HepG2 (cell line): ENCODE data around the gene SLC7A10. TPM values are rescaled to one million over a fixed set of nuclear protein-coding genes. Genes with fewer than 3 reads are reported as not detected.

Experiments used
- AHR ChIP-seq: IDR thresholded peaks from 2 replicates; pipeline ENCODE4 v1.6.1; 2018; ENCODE audit warnings: missing genetic modification reagents, missing compliant biosample characterization
- ASH2L ChIP-seq: fragments of 300-600, 200-600 bp; sonication (generic); IDR thresholded peaks from 2 replicates; pipeline ENCODE4 v1.7.0; 2017; ENCODE audit warnings: low read depth, mild to moderate bottlenecking, moderate library complexity, mixed read lengths, low read length; ENCODE audit not compliant: insufficient read length
- CBFB ChIP-seq: sonication (generic); formaldehyde crosslinking; IDR thresholded peaks from 2 replicates; pipeline ENCODE4 v1.4.0; 2020; ENCODE audit warnings: missing genetic modification reagents
- CSRNP1 ChIP-seq: sonication (generic); formaldehyde crosslinking; IDR thresholded peaks from 2 replicates; pipeline ENCODE4 v1.8.1; 2023; ENCODE audit warnings: mild to moderate bottlenecking, missing genetic modification reagents
- E2F2 ChIP-seq: sonication (generic); formaldehyde crosslinking; IDR thresholded peaks from 2 replicates; pipeline ENCODE4 v1.4.0; 2020; ENCODE audit warnings: missing genetic modification reagents, borderline replicate concordance
- ETS1 ChIP-seq: sonication (generic); formaldehyde crosslinking; IDR thresholded peaks from 2 replicates; pipeline ENCODE4 v1.4.0; 2020; ENCODE audit warnings: missing genetic modification reagents
- KLF15 ChIP-seq: sonication (generic); formaldehyde crosslinking; IDR thresholded peaks from 2 replicates; pipeline ENCODE4 v1.8.1; 2023; ENCODE audit warnings: borderline replicate concordance, mild to moderate bottlenecking, inconsistent platforms, missing genetic modification reagents, mixed read lengths
- MAFF ChIP-seq: IDR thresholded peaks from 2 replicates; pipeline ENCODE4 v1.6.1; 2011; ENCODE audit warnings: low read depth, low read length, improper control_type of control experiment
- MED1 ChIP-seq: sonication (generic); formaldehyde crosslinking; IDR thresholded peaks from 2 replicates; pipeline ENCODE4 v1.4.0; 2020; ENCODE audit warnings: missing genetic modification reagents
- RNF219 ChIP-seq: sonication (generic); formaldehyde crosslinking; IDR thresholded peaks from 2 replicates; pipeline ENCODE4 v1.5.0; 2020; ENCODE audit warnings: mild to moderate bottlenecking, missing genetic modification reagents
- RXRA ChIP-seq: sonication (generic); formaldehyde crosslinking; IDR thresholded peaks from 2 replicates; pipeline ENCODE4 v1.5.1; 2020; ENCODE audit warnings: missing genetic modification reagents
- SMAD3 ChIP-seq: sonication (generic); formaldehyde crosslinking; IDR thresholded peaks from 2 replicates; pipeline ENCODE4 v1.4.0; 2020; ENCODE audit warnings: missing genetic modification reagents
- SOX6 ChIP-seq, 2 experiments: fragments of 450-650 bp in 1 of 2; sonication (generic) in 1 of 2; formaldehyde crosslinking in 1 of 2; IDR thresholded peaks; 2 replicates each; pipeline versions ENCODE4 v1.4.0 to v1.6.1; 2017 to 2020; ENCODE audit warnings: antibody characterized with exemption in 1 of 2, mild to moderate bottlenecking in 1 of 2, missing genetic modification reagents in 1 of 2
- SP4 ChIP-seq: sonication (generic); formaldehyde crosslinking; IDR thresholded peaks from 2 replicates; pipeline ENCODE4 v1.8.1; 2023; ENCODE audit warnings: mild to moderate bottlenecking, missing genetic modification reagents
- SRSF1 ChIP-seq: fragments of 200-400 bp; formaldehyde crosslinking; optimal IDR thresholded peaks from 2 replicates; pipeline ENCODE3; 2017; ENCODE audit warnings: mild to moderate bottlenecking, low read depth, low read length, moderate library complexity
- ZFP36L2 ChIP-seq: sonication (generic); formaldehyde crosslinking; IDR thresholded peaks from 2 replicates; pipeline ENCODE4 v1.4.0; 2020; ENCODE audit warnings: missing genetic modification reagents
- ZNF10 ChIP-seq: sonication (generic); formaldehyde crosslinking; IDR thresholded peaks from 2 replicates; pipeline ENCODE4 v1.4.0; 2020; ENCODE audit warnings: mild to moderate bottlenecking, low read depth, missing genetic modification reagents, borderline replicate concordance
- ZNF121 ChIP-seq: sonication (generic); formaldehyde crosslinking; IDR thresholded peaks from 2 replicates; pipeline ENCODE4 v1.5.0; 2020; ENCODE audit warnings: mild to moderate bottlenecking, missing genetic modification reagents
- ZNF136 ChIP-seq: sonication (generic); formaldehyde crosslinking; IDR thresholded peaks from 2 replicates; pipeline ENCODE4 v1.8.1; 2022; ENCODE audit warnings: low read depth, mild to moderate bottlenecking, moderate library complexity, missing genetic modification reagents
- ZNF331 ChIP-seq: sonication (generic); formaldehyde crosslinking; IDR thresholded peaks from 2 replicates; pipeline ENCODE4 v1.4.0; 2020; ENCODE audit warnings: missing genetic modification reagents
- ZNF512 ChIP-seq: sonication (generic); formaldehyde crosslinking; IDR thresholded peaks from 2 replicates; pipeline ENCODE4 v1.4.0; 2020; ENCODE audit warnings: mild to moderate bottlenecking, missing genetic modification reagents
- ZNF580 ChIP-seq: IDR thresholded peaks from 2 replicates; pipeline ENCODE4 v1.6.1; 2016; ENCODE audit warnings: low read depth, borderline replicate concordance
- ZNF816 ChIP-seq: sonication (generic); formaldehyde crosslinking; IDR thresholded peaks from 2 replicates; pipeline ENCODE4 v1.8.0; 2022; ENCODE audit warnings: missing genetic modification reagents, mild to moderate bottlenecking, borderline replicate concordance
- polyA plus RNA-seq, 8 experiments: library from polyadenylated mRNA; depleted of rRNA in 3 of 8; stranded (reverse) in 7 of 8; unstranded in 1 of 8; fragments of >200 nt; fragmentation: Illumina TruSeq in 4 of 8; extraction: Trizol in 4 of 8; gene quantifications; 2 replicates each; pipeline versions ENCODE4 v1.2.1 to v1.2.3, GENCODE V29; 2011 to 2016; ENCODE audit warnings: low read depth in 4 of 8, missing spikeins in 1 of 8, mixed read lengths in 1 of 8; ENCODE audit not compliant: insufficient read depth in 1 of 8
- total RNA-seq, 5 experiments: library from RNA; depleted of rRNA; stranded (reverse); fragments of >200 nt; fragmentation: Illumina TruSeq; extraction: Trizol; gene quantifications; 2 replicates each; pipeline ENCODE4 v1.2.3, GENCODE V29; 2016; ENCODE audit warnings: low read depth in 1 of 5

SLC7A10 gene
- total and polyA plus RNA-seq, 2 of the 13 experiments (the other 11 are each of a cell fraction or from before 2014, with no cell fraction given): 1.1 to 2.2 TPM

GRCh38 chr19:33177417-33177979, 48.2 kb downstream of the SLC7A10 start (continued):
- no peak for TF ChIP-seq SMAD3 (CRISPR knock-in tag)
- TF ChIP-seq ZNF10 (CRISPR knock-in tag): no peak
- no peak for TF ChIP-seq RXRA (CRISPR knock-in tag)
- TF ChIP-seq SRSF1: no peak
- no peak for TF ChIP-seq ZNF580 (CRISPR knock-in tag)
- TF ChIP-seq MAFF: no peak
- no peak for TF ChIP-seq RNF219 (CRISPR knock-in tag)
- no peak for TF ChIP-seq ZNF121 (CRISPR knock-in tag)
- TF ChIP-seq AHR (CRISPR knock-in tag): no peak
- TF ChIP-seq SOX6 (IDR thresholded peaks at IDR 0.05): no peak
- no peak for TF ChIP-seq SOX6 (CRISPR knock-in tag; IDR thresholded peaks at IDR 0.05)
- no peak for TF ChIP-seq ZNF331 (CRISPR knock-in tag)
- TF ChIP-seq ASH2L: no peak
- TF ChIP-seq ETS1: no peak
- TF ChIP-seq CSRNP1: no peak
- 0 out of 2 replicates have a peak, but pooled peaks have one; percentile 24 for TF ChIP-seq CBFB (CRISPR knock-in tag)
- TF ChIP-seq KLF15 (CRISPR knock-in tag): no peak
- TF ChIP-seq ZNF136: no peak
- no peak for TF ChIP-seq ZNF512 (CRISPR knock-in tag)
- TF ChIP-seq MED1 (CRISPR knock-in tag): no peak
- TF ChIP-seq ZNF816 (CRISPR knock-in tag): no peak
- no peak for TF ChIP-seq SP4 (CRISPR knock-in tag)
- no peak for TF ChIP-seq E2F2
- TF ChIP-seq ZFP36L2 (CRISPR knock-in tag): no peak
